NT2/D1 (cell line): Measurements from ENCODE around the gene MITF.

Experiments used
- SUZ12 ChIP-seq: IDR thresholded peaks from 2 replicates; pipeline ENCODE4 v1.6.1; 2011; ENCODE audit not compliant: insufficient read length, insufficient read depth; ENCODE audit errors: extremely low read depth
- ZNF274 ChIP-seq: IDR thresholded peaks from 2 replicates; pipeline ENCODE4 v1.6.1; 2011; ENCODE audit warnings: mild to moderate bottlenecking, low read depth, low read length

DNA sequence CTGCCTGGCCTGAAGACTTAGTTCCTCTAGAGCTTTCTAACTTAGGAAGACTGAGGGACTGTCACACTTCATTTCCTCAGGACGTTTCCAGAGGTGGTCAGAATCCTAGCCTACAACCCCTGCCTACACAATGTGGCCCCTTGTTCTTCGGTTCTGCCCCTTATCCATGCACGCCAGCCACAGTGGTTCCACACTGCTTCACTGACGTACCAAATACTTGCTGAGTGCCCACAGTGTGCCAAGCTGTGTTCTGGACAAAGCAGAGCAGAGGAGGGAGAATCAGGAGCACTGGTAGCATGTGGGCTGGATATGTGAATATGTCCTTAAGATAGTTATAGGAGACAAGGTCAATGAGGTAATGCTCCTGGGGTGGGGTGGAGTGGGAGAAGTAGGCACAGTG is 189.8 kb downstream of the MITF start:
- TF ChIP-seq ZNF274 = no peak
- no peak for TF ChIP-seq SUZ12
